ENCODE data around the gene LIPC. TPM values are rescaled to one million over a fixed set of nuclear protein-coding genes. Genes with fewer than 3 reads are reported as not detected.

The LIPC gene
- total and polyA plus RNA-seq, 9 of the 15 experiments (the other 6 are each of a cell fraction or from before 2014, with no cell fraction given): 0.07 to 0.41 (median 0.11) TPM; not detected in 2

DNA sequence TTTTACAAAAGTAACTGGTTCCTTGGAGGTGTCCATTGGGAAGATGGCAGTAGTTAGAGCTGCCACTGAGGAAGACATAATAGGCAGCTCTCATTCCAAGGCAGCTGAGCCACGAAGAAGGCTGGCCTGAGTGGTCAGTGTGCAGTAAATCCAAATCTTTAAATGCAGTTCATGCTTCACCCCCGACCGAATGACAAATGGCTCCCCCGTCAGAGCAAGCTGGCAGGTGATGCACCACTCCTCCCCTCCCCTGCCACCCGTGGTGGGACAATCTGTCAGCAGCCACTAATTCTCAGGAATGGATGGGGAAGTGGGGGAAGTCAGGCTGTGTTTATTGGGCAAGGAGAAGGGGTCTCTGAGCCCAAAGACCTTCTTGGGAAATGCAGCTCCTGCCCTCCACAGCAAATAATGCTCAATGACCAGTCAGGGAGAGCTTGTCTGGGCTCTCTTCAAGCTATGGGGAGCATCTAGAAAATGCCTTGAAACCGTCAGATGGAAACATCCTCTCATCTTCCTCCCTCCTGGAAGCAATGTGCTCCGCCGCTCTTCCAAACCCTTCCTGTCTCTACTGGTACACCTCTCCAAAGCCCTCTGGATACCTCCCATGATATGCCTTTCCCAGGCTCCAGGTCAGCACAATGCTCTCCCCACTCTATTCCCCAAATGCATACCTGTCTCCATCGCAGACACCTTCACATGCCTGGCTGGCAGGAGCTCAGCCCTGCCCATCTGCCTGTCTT lies 65.4 kb downstream of the LIPC start:
- WGBS (ENCODE audit: insufficient coverage, low coverage, missing lambda C conversion rate): 48% methylated on average over 9 of the region's 9 CpGs
- H2AFZ ChIP-seq (ENCODE audit: low read depth, low read length): no peak overlapping the region
- CTCF ChIA-PET (ENCODE audit: low intra/inter-chr PET ratio): no interaction called here
- ATAC-seq: no peak
- no peak overlapping the region for H3K4me2 ChIP-seq (ENCODE audit: insufficient read depth, low read length)
- in situ Hi-C loops (cut with MboI): no loop called here
- no peaks in the 10 kb centered on the region for H3K36me3 ChIP-seq (ENCODE audit: control insufficient read depth, insufficient read depth, low read length)
- TF ChIP-seq MEIS2 (IDR thresholded peaks at IDR 0.05; ENCODE audit: partially characterized antibody) (peak; percentile 31), HDAC1 (IDR thresholded peaks at IDR 0.05) (no peak)
- TF ChIP-seq, protein P1, sequence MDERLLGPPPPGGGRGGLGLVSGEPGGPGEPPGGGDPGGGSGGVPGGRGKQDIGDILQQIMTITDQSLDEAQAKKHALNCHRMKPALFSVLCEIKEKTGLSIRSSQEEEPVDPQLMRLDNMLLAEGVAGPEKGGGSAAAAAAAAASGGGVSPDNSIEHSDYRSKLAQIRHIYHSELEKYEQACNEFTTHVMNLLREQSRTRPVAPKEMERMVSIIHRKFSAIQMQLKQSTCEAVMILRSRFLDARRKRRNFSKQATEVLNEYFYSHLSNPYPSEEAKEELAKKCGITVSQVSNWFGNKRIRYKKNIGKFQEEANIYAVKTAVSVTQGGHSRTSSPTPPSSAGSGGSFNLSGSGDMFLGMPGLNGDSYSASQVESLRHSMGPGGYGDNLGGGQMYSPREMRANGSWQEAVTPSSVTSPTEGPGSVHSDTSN (CRISPR knock-in tag; IDR thresholded peaks at IDR 0.05; ENCODE audit: low read depth): no peak
- TF ChIP-seq, protein P1 (tag; conservative IDR thresholded peaks at IDR 0.05; ENCODE audit: low read depth): peak; percentile 44; the same call in 1 of the 2 replicates
- H3K4me1 ChIP-seq (replicated peaks in 1 of 2; ENCODE audit: control insufficient read depth in 2 of 2, insufficient read depth in 2 of 2, low read length in 2 of 2): peaks cover 3 to 18% of the 10 kb centered on the region in 2 experiments; a peak in 4 of 5 replicates
- H3K9ac ChIP-seq (ENCODE audit: insufficient read depth in 1 of 2, low read depth in 2 of 2, low read length in 2 of 2): no peak overlapping the region
- no peak overlapping the region for H3K27ac ChIP-seq (ENCODE audit: extremely low read depth, low read depth, low read length)
- no peaks in the 10 kb centered on the region for H3K79me2 ChIP-seq (ENCODE audit: control insufficient read depth, insufficient read depth, low read length)
- no peak overlapping the region for H3K4me3 ChIP-seq
- H3K9me3 ChIP-seq (replicated peaks; ENCODE audit: control insufficient read depth, insufficient read depth, low read depth, low read length): no peaks in the 10 kb centered on the region
- H3K27me3 ChIP-seq (ENCODE audit: control insufficient read depth in 2 of 2, insufficient read depth in 2 of 2, low read length in 2 of 2): no peaks in the 10 kb centered on the region
- BruUV-seq (replicated peaks): no TSS peak
- intact Hi-C loops (cut with micrococcal nuclease): no loop called here
- no peak for DNase-seq (ENCODE audit: extremely low read depth in 1 of 4, low spot score in 3 of 4)
- FAIRE-seq: no peak
- POLR2A ChIA-PET: interaction anchor here (0.6 to 1.2 kb wide), 4 partner anchors 10 to 294 kb away, joined by 3 to 4 read pairs (median 3); no protein-coding TSS in a partner anchor
- no peaks in the 10 kb centered on the region for H3K9me1 ChIP-seq (ENCODE audit: control insufficient read depth, insufficient read depth, low read length)
- no peaks in the 10 kb centered on the region for H4K20me1 ChIP-seq (replicated peaks; ENCODE audit: control insufficient read depth, insufficient read depth, low read length)
